Measurements from ENCODE around the gene STOML1. TPM values are rescaled to one million over a fixed set of nuclear protein-coding genes. Genes with fewer than 3 reads are reported as not detected.

The STOML1 gene
- total RNA-seq, 1 experiment from 2014 or later: 2.5 TPM

- no peaks in the 10 kb centered on the region; a peak in 1 of 5 replicates for H3K9me3 Mint-ChIP-seq
Measured at GRCh38 chr15:74036271-74037170, 44.4 kb upstream of the STOML1 start.

More at GRCh38 chr15:74036271-74037170, 44.4 kb upstream of the STOML1 start:
- Histone ChIP-seq H3K79me2 (ENCODE audit: insufficient read depth, low read length) (no peaks in the 10 kb centered on the region), H3K79me1 (ENCODE audit: insufficient read depth, low read depth, low read length, poor library complexity, severe bottlenecking) (no peaks in the 10 kb centered on the region), H3K18ac (ENCODE audit: insufficient read length, low read depth, low read length) (no peak overlapping the region), H3K4me2 (ENCODE audit: insufficient read depth, insufficient read length, low read length) (no peak overlapping the region), H3K23me2 (ENCODE audit: insufficient read length, low read depth, low read length, poor library complexity, severe bottlenecking) (no peaks in the 10 kb centered on the region), H4K20me1 (ENCODE audit: control insufficient read depth, insufficient read depth, insufficient read length) (no peaks in the 10 kb centered on the region), H2BK120ac (ENCODE audit: low read depth, low read length, poor library complexity, severe bottlenecking) (no peak overlapping the region), H3K4me1 (ENCODE audit: insufficient read depth, low read length) (peaks cover 3% of the 10 kb centered on the region; the same call in 1 of the 2 replicates), H2AK5ac (ENCODE audit: insufficient read length, low read length) (no peak overlapping the region), H4K5ac (ENCODE audit: insufficient read length, low read depth, low read length) (no peak overlapping the region), H2AFZ (ENCODE audit: low read length) (no peak overlapping the region), H3K27me3 (ENCODE audit: insufficient read depth, low read length) (no peaks in the 10 kb centered on the region), H2BK20ac (ENCODE audit: low read depth, low read length, poor library complexity, severe bottlenecking) (no peak overlapping the region), H2BK12ac (ENCODE audit: insufficient read length, low read depth, low read length) (no peak overlapping the region), H2BK15ac (ENCODE audit: low read depth, low read length) (no peak overlapping the region), H3K23ac (ENCODE audit: insufficient read length, low read depth, low read length) (no peak overlapping the region), H2BK5ac (ENCODE audit: insufficient read length, low read length) (no peak overlapping the region), H3K9ac (ENCODE audit: extremely low read depth, insufficient read length, low read length) (no peak overlapping the region), H3K27ac (ENCODE audit: insufficient read length, low read depth, low read length) (no peak overlapping the region), H3K9me3 (ENCODE audit: control insufficient read depth, low read depth, low read length) (no peaks in the 10 kb centered on the region), H3K56ac (ENCODE audit: insufficient read length, low read depth, low read length) (no peak overlapping the region), H4K91ac (ENCODE audit: insufficient read length, low read depth, low read length) (no peak overlapping the region), H3T11ph (ENCODE audit: low read length) (no peak overlapping the region), H4K8ac (replicated peaks; ENCODE audit: insufficient read length, low read depth, low read length) (no peak overlapping the region), H3K14ac (ENCODE audit: insufficient read depth, low read length) (peak overlapping the region; percentile 51; the same call in 1 of the 2 replicates), H3K4ac (ENCODE audit: low read depth, low read length) (no peak overlapping the region)
- H3K4me3 Mint-ChIP-seq: no peak overlapping the region
- peak overlapping the region in 2 of 3 experiments; percentile 15 to 58; a peak in 6 of 7 replicates for H3K27ac Mint-ChIP-seq
- peaks cover 2% of the 10 kb centered on the region; the same call in 1 of the 2 replicates for H3K27me3 Mint-ChIP-seq (ENCODE audit: low read depth)
- peaks cover 31 to 37% of the 10 kb centered on the region in 2 experiments for H3K4me1 Mint-ChIP-seq
- peaks cover 6 to 16% (median 13%) of the 10 kb centered on the region in 3 experiments for H3K36me3 Mint-ChIP-seq (ENCODE audit: insufficient read depth in 1 of 3, low read depth in 3 of 3)
- TF ChIP-seq CTCF (conservative IDR thresholded peaks at IDR 0.05): peak; percentile 76
- peak; percentile 88 for DNase-seq
- WGBS (ENCODE audit: extremely low coverage, insufficient read length, low lambda C conversion rate): no CpG with 5 or more reads among the region's 21 CpGs

Measured in H9 (cell line).